ENCODE results near the gene CFAP20DC. TPM values are rescaled to one million over a fixed set of nuclear protein-coding genes. Genes with fewer than 3 reads are reported as not detected.

The CFAP20DC gene
- total RNA-seq, 1 experiment from 2014 or later = 2.9 TPM

- intact Hi-C loops (cut with micrococcal nuclease) = loop anchor here (5.0 to 10.0 kb wide), 6 partner anchors 223 to 1753 kb away; no protein-coding TSS in a partner anchor
- no peak overlapping the region for H3K9ac ChIP-seq (ENCODE audit: low read length)
- no peaks in the 10 kb centered on the region for H3K9me3 ChIP-seq (ENCODE audit: control insufficient read depth in 1 of 2, insufficient read depth in 1 of 2, low read depth in 1 of 2, low read length in 2 of 2)
- no peak for TF ChIP-seq FOSL1 (IDR thresholded peaks at IDR 0.05; ENCODE audit: low read depth)
- no peak for TF ChIP-seq ELF1 (IDR thresholded peaks at IDR 0.05; ENCODE audit: borderline replicate concordance, low read depth)
- no peak for TF ChIP-seq CBX3 (IDR thresholded peaks at IDR 0.05; ENCODE audit: low read depth)
- TF ChIP-seq ZNF274 (IDR thresholded peaks at IDR 0.05; ENCODE audit: low read depth, low read length) = no peak
- TF ChIP-seq EZH2 (IDR thresholded peaks at IDR 0.05) = no peak
- TF ChIP-seq MAX (IDR thresholded peaks at IDR 0.05) = no peak
- TF ChIP-seq TCF7L2 (IDR thresholded peaks at IDR 0.05; ENCODE audit: borderline replicate concordance, extremely low read depth, insufficient read depth, insufficient read length) = no peak
- TF ChIP-seq ZFX (IDR thresholded peaks at IDR 0.05) = no peak
- no peak for TF ChIP-seq ATF3 (IDR thresholded peaks at IDR 0.05)
- no peak for TF ChIP-seq CEBPB (IDR thresholded peaks at IDR 0.05; ENCODE audit: low read depth)
- no peak for TF ChIP-seq EZH2phosphoT487 (IDR thresholded peaks at IDR 0.05; ENCODE audit: borderline replicate concordance)
- TF ChIP-seq SP1 (IDR thresholded peaks at IDR 0.05; ENCODE audit: low read depth) = no peak
- TF ChIP-seq YY1 (IDR thresholded peaks at IDR 0.05; ENCODE audit: extremely low read depth, insufficient replicate concordance, low read depth, low read length) = no peak
- no peak for TF ChIP-seq SIN3A (IDR thresholded peaks at IDR 0.05; ENCODE audit: low read depth)
- no peak for TF ChIP-seq CTCF (IDR thresholded peaks at IDR 0.05 in 2 of 3, conservative IDR thresholded peaks at IDR 0.05 in 1 of 3; ENCODE audit: borderline replicate concordance in 1 of 3, insufficient read depth in 1 of 3, low read depth in 2 of 3, low read length in 2 of 3)
- TF ChIP-seq POLR2A (IDR thresholded peaks at IDR 0.05; ENCODE audit: borderline replicate concordance, extremely low read depth, insufficient read depth, insufficient read length) = no peak
- no peak for TF ChIP-seq JUND (IDR thresholded peaks at IDR 0.05)
- TF ChIP-seq POLR2AphosphoS5 (IDR thresholded peaks at IDR 0.05; ENCODE audit: low read depth, low read length) = no peak
- no TSS peak for BruUV-seq (replicated peaks)
- no peak overlapping the region for H3K4me2 ChIP-seq (ENCODE audit: low read length)
- RAD21 ChIA-PET (ENCODE audit: low non-redundant PET in 1 of 2, low total read pairs in 2 of 2, uncharacterized antibody in 2 of 2, unreplicated experiment in 2 of 2) = no interaction called here
- H4K20me1 ChIP-seq (ENCODE audit: insufficient read depth) = no peaks in the 10 kb centered on the region
- ATAC-seq (no peak), DNase-seq (ENCODE audit: low read depth, low spot score) (no peak)
- no peak overlapping the region for H3K4me3 ChIP-seq (replicated peaks in 1 of 2; ENCODE audit: low read depth in 1 of 2, low read length in 2 of 2)
- no peaks in the 10 kb centered on the region for H3K79me2 ChIP-seq (ENCODE audit: insufficient read depth, low read length)
- POLR2A ChIA-PET = no interaction called here
- peaks cover 0 to 13% of the 10 kb centered on the region in 2 experiments; a peak in 2 of 4 replicates for H3K4me1 ChIP-seq (ENCODE audit: control insufficient read depth in 1 of 2, insufficient read depth in 2 of 2, low read length in 2 of 2)
- no peak overlapping the region for H2AFZ ChIP-seq (ENCODE audit: low read depth, low read length, poor library complexity, severe bottlenecking)
- H3K9me2 ChIP-seq (ENCODE audit: insufficient read depth) = no peaks in the 10 kb centered on the region
- no peaks in the 10 kb centered on the region for H3K27me3 ChIP-seq (ENCODE audit: insufficient read depth, low read length)
- CTCF ChIA-PET = no interaction called here
- no peak overlapping the region for H3K27ac ChIP-seq (ENCODE audit: low read depth, low read length)
- H3K36me3 ChIP-seq (ENCODE audit: control insufficient read depth in 1 of 2, insufficient read depth in 2 of 2, low read length in 2 of 2) = no peaks in the 10 kb centered on the region
Measured at GRCh38 chr3:58991623-58992022, 58.2 kb downstream of the CFAP20DC start.

Data from HCT116 (cell line).